Measurements from ENCODE around the gene RALY.

RALY gene

GRCh38 chr20:33993576-33994221 is at the start of gene RALY:
RALY (plus strand) TSS chr20:33993911; CDS start chr20:34072075, 78,164 bp downstream.
- DNase-seq (ENCODE audit: low spot score) = peak; percentile 98

DNA sequence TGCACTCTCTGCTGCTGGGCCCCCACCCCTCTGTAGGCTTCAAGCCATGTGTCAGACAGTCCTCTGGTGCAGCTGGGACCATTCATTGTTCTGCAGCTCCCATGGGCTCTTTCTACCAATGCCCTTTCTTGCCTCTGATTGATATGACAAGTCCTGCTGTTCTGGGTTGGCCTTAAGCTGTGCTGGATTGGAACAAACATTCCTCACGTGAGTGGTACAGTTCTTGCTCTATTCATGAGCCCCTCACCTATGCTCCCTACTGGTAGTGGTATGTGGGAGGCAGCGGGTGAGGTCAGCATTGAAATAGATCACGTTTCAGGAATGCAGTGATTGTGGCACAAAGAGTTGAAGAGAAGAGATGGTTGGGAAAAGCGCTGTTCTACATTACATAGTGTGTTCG is 48.8 kb upstream of the RALY start:
- no peak for DNase-seq (ENCODE audit: low spot score)

GRCh38 chr20:33945391-33946081 is 48.2 kb upstream of the RALY start:
- DNase-seq (ENCODE audit: low spot score) = no peak

DNA sequence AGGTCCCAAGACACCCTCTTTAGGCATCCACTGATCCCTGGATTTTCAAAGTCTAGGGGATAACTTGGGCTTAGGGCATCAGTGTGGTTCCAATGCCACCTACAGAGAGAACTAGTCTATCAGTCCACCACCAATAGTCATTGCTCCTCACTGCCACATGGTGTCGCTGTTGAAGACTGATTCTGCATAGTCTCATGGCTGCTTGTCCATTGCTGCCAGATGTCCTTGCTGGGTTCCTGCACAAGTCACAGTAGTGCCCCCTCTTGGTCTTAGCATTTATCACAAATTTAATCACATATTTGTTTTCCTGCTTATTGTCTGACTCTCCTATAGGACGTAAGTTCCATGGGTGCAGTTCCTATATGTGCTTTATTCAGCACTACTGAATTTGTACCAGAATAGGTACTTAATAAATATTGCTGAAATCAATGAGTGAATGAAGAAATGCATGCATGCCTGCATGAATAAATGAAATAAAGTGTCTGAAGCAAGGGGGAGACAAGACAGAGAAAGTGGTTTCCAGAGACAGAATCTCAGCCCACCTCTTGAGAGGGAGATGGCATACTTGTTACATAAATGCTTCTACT is 45.9 kb upstream of the RALY start:
- DNase-seq (ENCODE audit: low spot score) = peak; percentile 41

DNA sequence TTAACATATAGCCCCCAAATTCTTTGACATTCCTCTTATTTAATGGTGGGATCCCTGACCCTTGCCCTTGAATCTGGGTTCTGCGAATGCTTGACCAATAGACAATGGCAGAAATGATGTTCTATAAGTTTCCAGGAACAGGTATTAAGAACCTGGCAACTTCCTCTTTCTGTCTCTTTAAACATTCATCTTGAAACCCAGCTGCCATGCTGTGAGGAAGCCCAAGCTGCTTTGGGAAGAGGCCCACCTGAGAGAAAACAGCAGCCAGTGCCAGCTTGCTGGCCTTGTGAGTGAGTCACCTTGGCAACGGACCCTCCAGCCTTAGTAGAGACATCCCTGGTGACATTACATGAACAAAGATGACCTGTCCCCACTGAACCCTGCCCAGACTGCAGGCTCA is 45.2 kb upstream of the RALY start:
- DNase-seq (ENCODE audit: low spot score) = no peak

DNA sequence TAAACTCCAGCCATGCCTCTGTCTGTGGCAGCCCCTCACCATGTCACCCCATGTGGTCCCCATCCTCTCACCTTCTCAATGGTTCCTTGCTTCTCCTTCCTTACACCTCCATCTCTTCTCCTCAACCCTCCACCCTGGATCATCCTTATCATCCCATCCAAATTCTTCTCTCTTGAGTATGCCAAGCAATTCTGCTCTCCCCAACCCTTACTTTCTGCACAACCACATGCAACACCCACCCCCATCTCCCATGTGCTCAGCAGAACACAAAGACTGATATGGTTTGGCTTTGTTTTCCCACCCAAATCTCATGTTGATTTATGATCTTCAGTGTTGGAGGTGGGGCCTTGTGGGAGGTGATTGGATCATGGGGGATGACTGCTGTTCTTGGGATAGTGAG is 42.5 kb upstream of the RALY start:
- DNase-seq (ENCODE audit: low spot score) = no peak

GRCh38 chr20:33954504-33954903 is 39.2 kb upstream of the RALY start:
- DNase-seq (ENCODE audit: low spot score) = no peak

DNA sequence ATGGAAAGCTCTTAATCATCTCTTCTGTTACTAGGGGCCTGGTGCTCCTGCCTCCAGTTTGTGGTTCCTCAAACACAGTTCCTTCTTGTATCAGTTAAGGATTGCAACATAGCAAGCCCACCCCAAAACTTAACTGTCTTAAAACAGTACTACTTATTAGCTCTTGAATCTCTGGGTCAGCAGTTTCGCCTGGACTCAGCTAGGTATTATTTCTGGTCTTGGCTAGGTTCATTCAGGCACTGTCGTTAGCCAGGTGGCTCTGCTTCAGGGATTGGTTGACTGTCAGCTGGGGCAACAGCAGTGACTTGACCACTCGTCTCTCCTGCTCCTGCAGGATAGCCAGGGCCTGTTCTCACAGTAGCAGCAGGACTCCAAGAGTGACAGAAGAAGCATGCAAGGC is 30.0 kb upstream of the RALY start:
- no peak for DNase-seq (ENCODE audit: low spot score)

DNA sequence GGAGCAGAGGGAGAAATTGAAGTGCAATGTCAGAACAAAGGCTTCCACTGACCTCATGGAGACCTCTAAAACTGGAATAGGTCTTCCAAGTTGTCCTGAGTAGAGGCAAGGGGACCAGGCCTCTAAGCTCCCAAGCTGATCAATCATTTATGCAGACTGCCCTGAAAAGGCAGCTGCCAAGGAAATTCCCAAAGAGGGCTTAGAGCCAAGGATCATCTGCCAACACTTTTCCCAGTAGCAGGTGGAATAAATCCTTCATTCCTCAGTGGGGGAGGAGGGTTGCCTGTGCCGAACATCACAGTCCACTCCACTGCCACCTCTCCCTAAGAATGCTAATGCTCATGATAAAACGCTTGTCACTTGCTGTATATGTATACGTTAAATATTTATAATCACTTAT is 29.3 kb upstream of the RALY start:
- DNase-seq (ENCODE audit: low spot score) = no peak

DNA sequence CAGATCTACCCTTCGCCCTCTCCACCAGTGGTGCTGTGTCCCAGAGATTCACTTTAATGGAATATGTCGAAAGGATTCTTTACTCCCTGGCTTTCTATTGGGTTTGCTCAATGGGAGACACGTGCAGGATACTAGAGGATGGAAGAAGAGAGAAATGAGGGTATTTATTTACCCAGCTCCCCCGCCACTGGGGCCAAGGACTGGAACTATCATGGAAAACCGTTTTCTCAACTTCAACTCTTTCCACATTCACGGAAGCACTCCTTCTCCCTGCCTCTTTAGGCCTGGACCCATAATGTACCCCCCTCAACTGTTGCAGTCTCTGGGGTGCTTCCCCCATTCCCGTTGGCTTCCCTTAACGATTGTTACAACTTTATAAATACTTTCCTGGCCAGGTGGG is 26.6 kb upstream of the RALY start:
- no peak for DNase-seq (ENCODE audit: low spot score)

GRCh38 chr20:33969563-33969962 is 24.1 kb upstream of the RALY start:
- DNase-seq (ENCODE audit: low spot score) = no peak

DNA sequence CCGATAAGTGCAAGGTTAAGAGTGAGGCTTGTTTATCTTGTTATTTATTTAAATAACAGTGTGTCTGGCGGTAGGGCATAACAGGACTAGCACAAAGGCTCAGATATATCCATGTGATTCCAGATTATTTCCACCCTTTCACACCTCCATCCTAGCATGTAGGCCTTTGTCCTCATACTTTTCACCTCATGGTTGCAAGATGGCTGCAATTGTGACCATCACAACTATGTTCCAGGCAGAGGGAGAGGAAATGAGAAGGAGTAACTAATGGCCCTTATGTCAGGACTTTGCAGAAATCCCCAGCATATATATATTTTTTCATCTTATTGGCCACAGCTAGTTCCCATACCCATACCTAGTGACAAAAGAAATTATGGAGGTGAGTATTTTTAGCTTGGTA is 23.5 kb upstream of the RALY start:
- no peak for DNase-seq (ENCODE audit: low spot score)

- DNase-seq (ENCODE audit: low spot score) = no peak
Measured at GRCh38 chr20:33971147-33971975, 22.4 kb upstream of the RALY start.

GRCh38 chr20:33976959-33977358 is 16.8 kb upstream of the RALY start:
- DNase-seq (ENCODE audit: low spot score) = no peak

GRCh38 chr20:33977535-33977934 is 16.2 kb upstream of the RALY start:
- DNase-seq (ENCODE audit: low spot score) = no peak

GRCh38 chr20:33979094-33979493 is 14.6 kb upstream of the RALY start:
- DNase-seq (ENCODE audit: low spot score) = no peak

DNA sequence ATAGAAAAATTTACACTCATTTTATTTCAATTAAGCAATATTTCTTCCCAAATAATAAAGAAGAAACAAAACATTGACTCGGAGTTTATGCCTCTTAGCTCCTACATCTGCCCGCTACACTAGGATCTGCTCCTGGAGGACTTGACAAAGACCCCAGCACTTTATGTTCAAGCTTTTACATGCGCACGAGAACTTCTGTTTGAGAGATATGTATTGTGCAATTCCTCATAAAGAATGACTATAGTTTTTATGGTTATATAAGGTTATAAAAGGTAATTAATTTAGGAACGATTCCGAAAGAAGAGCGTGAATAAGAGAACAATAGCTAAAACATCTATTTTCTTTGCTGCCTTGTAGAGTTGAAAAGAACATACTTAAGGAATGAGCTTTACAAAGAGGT is 12.4 kb upstream of the RALY start:
- no peak for DNase-seq (ENCODE audit: low spot score)

DNA sequence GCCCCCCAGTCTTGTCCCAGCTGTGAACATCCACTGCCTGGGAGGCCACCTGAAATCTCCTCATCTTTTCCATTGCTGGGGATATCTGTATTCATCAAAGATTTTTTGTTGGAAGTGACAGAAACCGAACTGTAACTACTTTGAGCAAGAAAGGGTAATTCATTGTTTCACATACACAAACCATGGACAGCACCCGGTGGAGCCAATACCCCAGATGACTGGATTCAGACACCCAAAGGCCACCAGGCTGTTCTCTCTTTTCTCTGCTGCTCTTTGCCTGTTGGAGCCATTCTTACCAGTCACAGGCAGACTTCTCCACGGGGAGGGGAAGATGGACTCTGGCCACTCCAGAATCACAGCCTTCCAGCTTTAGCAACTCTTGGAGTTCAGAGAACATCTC is 11.7 kb upstream of the RALY start:
- no peak for DNase-seq (ENCODE audit: low spot score)

GRCh38 chr20:33983371-33983770 is 10.3 kb upstream of the RALY start:
- DNase-seq (ENCODE audit: low spot score) = no peak

GRCh38 chr20:33984182-33984719 is 9.5 kb upstream of the RALY start:
- no peak for DNase-seq (ENCODE audit: low spot score)

DNA sequence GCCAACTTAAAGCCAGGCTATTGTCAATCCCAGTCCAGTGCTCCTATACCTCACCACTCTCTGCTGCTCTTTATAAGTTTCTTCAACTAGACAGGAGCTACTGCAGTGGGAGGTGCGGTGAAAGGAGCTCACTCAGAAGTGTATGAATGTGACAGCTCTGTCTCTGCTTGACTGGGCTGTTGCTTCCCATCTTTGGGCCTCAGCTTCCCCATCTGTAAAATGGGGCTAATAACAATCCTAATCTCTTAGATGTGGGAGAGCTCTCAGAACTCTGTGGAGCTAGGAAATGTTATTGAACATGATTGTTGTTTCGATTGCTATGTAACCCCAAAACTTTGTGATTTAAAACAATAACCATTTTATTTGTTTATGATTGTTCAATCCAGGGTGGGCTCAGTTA is 8.4 kb upstream of the RALY start:
- DNase-seq (ENCODE audit: low spot score) = no peak

GRCh38 chr20:33985830-33986229 is 7.9 kb upstream of the RALY start:
- no peak for DNase-seq (ENCODE audit: low spot score)

Measured in germinal center (tissue), 1 donor.